ENCODE measurements around the gene CKM. TPM values are rescaled to one million over a fixed set of nuclear protein-coding genes. Genes with fewer than 3 reads are reported as not detected.

CKM gene
- total and polyA plus RNA-seq, 2 of the 4 experiments (the other 2 are of a cell fraction), result not detected

- Histone ChIP-seq H3K18ac (ENCODE audit: low read depth, low read length) (no peak overlapping the region), H2BK20ac (ENCODE audit: low read depth, low read length) (no peak overlapping the region)
- WGBS, 2 experiments (ENCODE audit: extremely low coverage in 2 of 2, insufficient read length in 1 of 2), result 96% methylated on average over 17 of the region's 19 CpGs; no CpG with 5 or more reads in 1 of the 2 experiments
These were observed 63.8 kb downstream of the CKM start for GRCh38 chr19:45258862-45259261.

More at GRCh38 chr19:45258862-45259261, 63.8 kb downstream of the CKM start:
- Histone ChIP-seq H3K9ac (ENCODE audit: low read depth, low read length) (no peak overlapping the region), H2BK120ac (ENCODE audit: low read depth, low read length) (no peak overlapping the region), H2BK5ac (ENCODE audit: low read depth, low read length, poor library complexity, severe bottlenecking) (no peak overlapping the region), H3K9me1 (ENCODE audit: insufficient read depth, low read length) (0 out of 2 replicates have a peak, but pooled peaks cover 4% of the 10 kb centered on the region), H3K27me3 (ENCODE audit: control insufficient read depth, insufficient read depth, low read length) (no peaks in the 10 kb centered on the region), H2BK15ac (ENCODE audit: low read depth, low read length) (no peak overlapping the region), H3K4me2 (ENCODE audit: low read depth, low read length) (no peak overlapping the region), H4K5ac (ENCODE audit: low read depth, low read length) (no peak overlapping the region), H3K23ac (ENCODE audit: low read depth, low read length) (no peak overlapping the region), H3K4me1 (ENCODE audit: control insufficient read depth, insufficient read depth, low read length) (peaks cover under 1% of the 10 kb centered on the region; the same call in 1 of the 2 replicates), H3K36me3 (ENCODE audit: control insufficient read depth, insufficient read depth, low read length) (peaks cover 22% of the 10 kb centered on the region), H4K91ac (ENCODE audit: insufficient read depth, low read depth, low read length) (no peak overlapping the region), H3K56ac (ENCODE audit: extremely low read depth, insufficient read depth, low read length) (no peak overlapping the region), H2AK5ac (ENCODE audit: low read depth, low read length) (no peak overlapping the region), H4K20me1 (ENCODE audit: insufficient read depth, low read length) (peaks cover 39% of the 10 kb centered on the region), H3K79me1 (ENCODE audit: low read depth in 1 of 2, low read length in 2 of 2) (peaks cover 16 to 60% of the 10 kb centered on the region in 2 experiments), H3K9me3 (ENCODE audit: control insufficient read depth, insufficient read depth, low read length) (no peaks in the 10 kb centered on the region), H2AK9ac (replicated peaks; ENCODE audit: low read depth, low read length, poor library complexity) (no peak overlapping the region), H2AFZ (replicated peaks; ENCODE audit: low read length, poor library complexity) (no peak overlapping the region), H4K8ac (ENCODE audit: low read depth in 2 of 2, low read length in 2 of 2) (no peak overlapping the region), H3K4ac (ENCODE audit: low read depth, low read length) (no peak overlapping the region), H3K14ac (replicated peaks; ENCODE audit: low read depth, low read length) (no peak overlapping the region), H3K27ac (ENCODE audit: insufficient read depth, low read length) (no peak overlapping the region), H3K4me3 (ENCODE audit: insufficient read depth, low read depth, low read length) (no peak overlapping the region)
- dilution Hi-C loops (cut with HindIII; ENCODE audit: low sequenced_read_pairs, unreplicated experiment) (no loop called here), intact Hi-C loops (cut with micrococcal nuclease) (no loop called here), in situ Hi-C loops (cut with MboI; ENCODE audit: low sequenced_read_pairs) (no loop called here)
- DNase-seq (no peak), ATAC-seq (ENCODE audit: low read depth) (no peak)
- POLR2A ChIA-PET (ENCODE audit: unreplicated experiment), result no interaction called here
- no TSS peak for BruUV-seq (replicated peaks)
- CTCF ChIA-PET, result no interaction called here
- no peak for TF ChIP-seq CHD1 (IDR thresholded peaks at IDR 0.05; ENCODE audit: low read depth, low read length)
- no peak for TF ChIP-seq RFX5 (IDR thresholded peaks at IDR 0.05; ENCODE audit: low read depth, low read length)
- no peak for TF ChIP-seq NFE2L2 (IDR thresholded peaks at IDR 0.05; ENCODE audit: low read depth, low read length)
- TF ChIP-seq POLR2A (IDR thresholded peaks at IDR 0.05; ENCODE audit: low read depth, low read length), result no peak
- TF ChIP-seq, protein P1, sequence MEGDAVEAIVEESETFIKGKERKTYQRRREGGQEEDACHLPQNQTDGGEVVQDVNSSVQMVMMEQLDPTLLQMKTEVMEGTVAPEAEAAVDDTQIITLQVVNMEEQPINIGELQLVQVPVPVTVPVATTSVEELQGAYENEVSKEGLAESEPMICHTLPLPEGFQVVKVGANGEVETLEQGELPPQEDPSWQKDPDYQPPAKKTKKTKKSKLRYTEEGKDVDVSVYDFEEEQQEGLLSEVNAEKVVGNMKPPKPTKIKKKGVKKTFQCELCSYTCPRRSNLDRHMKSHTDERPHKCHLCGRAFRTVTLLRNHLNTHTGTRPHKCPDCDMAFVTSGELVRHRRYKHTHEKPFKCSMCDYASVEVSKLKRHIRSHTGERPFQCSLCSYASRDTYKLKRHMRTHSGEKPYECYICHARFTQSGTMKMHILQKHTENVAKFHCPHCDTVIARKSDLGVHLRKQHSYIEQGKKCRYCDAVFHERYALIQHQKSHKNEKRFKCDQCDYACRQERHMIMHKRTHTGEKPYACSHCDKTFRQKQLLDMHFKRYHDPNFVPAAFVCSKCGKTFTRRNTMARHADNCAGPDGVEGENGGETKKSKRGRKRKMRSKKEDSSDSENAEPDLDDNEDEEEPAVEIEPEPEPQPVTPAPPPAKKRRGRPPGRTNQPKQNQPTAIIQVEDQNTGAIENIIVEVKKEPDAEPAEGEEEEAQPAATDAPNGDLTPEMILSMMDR (conservative IDR thresholded peaks at IDR 0.05; ENCODE audit: low read depth, low read length), result no peak
- no peak for TF ChIP-seq RCOR1 (IDR thresholded peaks at IDR 0.05; ENCODE audit: insufficient replicate concordance, low read length)
- no peak for TF ChIP-seq MAZ (IDR thresholded peaks at IDR 0.05; ENCODE audit: borderline replicate concordance, low read depth, low read length)
- no peak for TF ChIP-seq MXI1 (IDR thresholded peaks at IDR 0.05; ENCODE audit: borderline replicate concordance, low read depth, low read length)
- TF ChIP-seq CEBPB (IDR thresholded peaks at IDR 0.05; ENCODE audit: low read depth, low read length), result no peak
- TF ChIP-seq BHLHE40 (IDR thresholded peaks at IDR 0.05; ENCODE audit: low read depth, low read length), result no peak
- no peak for TF ChIP-seq RAD21 (IDR thresholded peaks at IDR 0.05; ENCODE audit: low read length)
- TF ChIP-seq FOS (IDR thresholded peaks at IDR 0.05; ENCODE audit: low read depth, low read length), result no peak
- TF ChIP-seq, protein P2, sequence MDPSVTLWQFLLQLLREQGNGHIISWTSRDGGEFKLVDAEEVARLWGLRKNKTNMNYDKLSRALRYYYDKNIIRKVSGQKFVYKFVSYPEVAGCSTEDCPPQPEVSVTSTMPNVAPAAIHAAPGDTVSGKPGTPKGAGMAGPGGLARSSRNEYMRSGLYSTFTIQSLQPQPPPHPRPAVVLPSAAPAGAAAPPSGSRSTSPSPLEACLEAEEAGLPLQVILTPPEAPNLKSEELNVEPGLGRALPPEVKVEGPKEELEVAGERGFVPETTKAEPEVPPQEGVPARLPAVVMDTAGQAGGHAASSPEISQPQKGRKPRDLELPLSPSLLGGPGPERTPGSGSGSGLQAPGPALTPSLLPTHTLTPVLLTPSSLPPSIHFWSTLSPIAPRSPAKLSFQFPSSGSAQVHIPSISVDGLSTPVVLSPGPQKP (IDR thresholded peaks at IDR 0.05; ENCODE audit: borderline replicate concordance, low read depth, low read length), result no peak
- TF ChIP-seq MAFK (IDR thresholded peaks at IDR 0.05; ENCODE audit: low read depth, low read length), result no peak
- TF ChIP-seq, protein P3, sequence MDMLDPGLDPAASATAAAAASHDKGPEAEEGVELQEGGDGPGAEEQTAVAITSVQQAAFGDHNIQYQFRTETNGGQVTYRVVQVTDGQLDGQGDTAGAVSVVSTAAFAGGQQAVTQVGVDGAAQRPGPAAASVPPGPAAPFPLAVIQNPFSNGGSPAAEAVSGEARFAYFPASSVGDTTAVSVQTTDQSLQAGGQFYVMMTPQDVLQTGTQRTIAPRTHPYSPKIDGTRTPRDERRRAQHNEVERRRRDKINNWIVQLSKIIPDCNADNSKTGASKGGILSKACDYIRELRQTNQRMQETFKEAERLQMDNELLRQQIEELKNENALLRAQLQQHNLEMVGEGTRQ (IDR thresholded peaks at IDR 0.05; ENCODE audit: low read depth, low read length), result no peak

All from IMR-90 (cell line).